Liver (tissue), 3 donors: ENCODE measurements around the gene SSRP1.
"Not testable (repeated sequence)": the region's sequence is repeated elsewhere in the genome, so short reads cannot be mapped to it uniquely, and the experiment has no call there.

ENCODE experiments used
- ATF3 ChIP-seq: IDR thresholded peaks from 2 replicates; pipeline ENCODE4 v1.6.1; 2016; ENCODE audit warnings: antibody characterized with exemption
- CTCF ChIP-seq: fragments of 150-350 bp; IDR thresholded peaks from 2 replicates; pipeline ENCODE4 v1.5.1; 2017; ENCODE audit warnings: improper control_type of control experiment, low read depth, low read length; ENCODE audit not compliant: missing input control
- FOXA1 ChIP-seq: IDR thresholded peaks from 2 replicates; pipeline ENCODE4 v1.6.1; 2016; ENCODE audit warnings: antibody characterized with exemption
- GABPA ChIP-seq, 2 donors: IDR thresholded peaks in 1 of 2; conservative IDR thresholded peaks in 1 of 2; 2 replicates each; pipeline ENCODE4 v1.6.1; 2016; ENCODE audit warnings: antibody characterized with exemption in 2 of 2, mild to moderate bottlenecking in 1 of 2, moderate library complexity in 1 of 2
- MAX ChIP-seq: IDR thresholded peaks from 2 replicates; pipeline ENCODE4 v1.6.1; 2016; ENCODE audit warnings: antibody characterized with exemption
- RAD21 ChIP-seq, 2 donors: IDR thresholded peaks; 2 replicates each; pipeline ENCODE4 v1.6.1; 2016; ENCODE audit warnings: antibody characterized with exemption in 2 of 2, mild to moderate bottlenecking in 2 of 2
- YY1 ChIP-seq: IDR thresholded peaks from 2 replicates; pipeline ENCODE4 v1.6.1; 2016; ENCODE audit warnings: antibody characterized with exemption, mild to moderate bottlenecking
- TF ChIP-seq, protein P1 (sequence below): IDR thresholded peaks from 2 replicates; pipeline ENCODE4 v1.6.1; 2016; ENCODE audit warnings: antibody characterized with exemption, mild to moderate bottlenecking
- donor health status: healthy.
- donor health status: healthy.

DNA sequence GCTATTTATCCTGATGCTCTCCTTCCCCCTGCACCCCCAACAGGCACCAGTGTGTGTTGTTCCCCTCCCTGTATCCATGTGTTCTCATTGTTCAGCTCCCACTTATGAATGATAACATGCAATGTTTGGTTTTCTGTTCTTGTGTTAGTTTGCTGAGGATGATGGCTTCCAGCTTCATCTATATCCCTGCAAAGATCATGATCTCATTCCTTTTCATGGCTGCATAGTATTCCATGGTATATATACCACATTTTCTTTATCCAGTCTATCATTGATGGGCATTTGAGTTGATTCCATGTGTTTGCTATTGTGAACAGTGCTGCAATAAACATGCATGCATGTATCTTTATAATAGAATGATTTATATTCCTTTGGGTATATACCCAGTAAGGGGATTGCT lies 25.7 kb upstream of the SSRP1 start:
- not testable (repeated sequence) for TF ChIP-seq YY1; MAX; CTCF; ATF3; RAD21 (IDR thresholded peaks at IDR 0.05); GABPA (IDR thresholded peaks at IDR 0.05 in 1 of 2, conservative IDR thresholded peaks at IDR 0.05 in 1 of 2); FOXA1
- TF ChIP-seq, protein P1, sequence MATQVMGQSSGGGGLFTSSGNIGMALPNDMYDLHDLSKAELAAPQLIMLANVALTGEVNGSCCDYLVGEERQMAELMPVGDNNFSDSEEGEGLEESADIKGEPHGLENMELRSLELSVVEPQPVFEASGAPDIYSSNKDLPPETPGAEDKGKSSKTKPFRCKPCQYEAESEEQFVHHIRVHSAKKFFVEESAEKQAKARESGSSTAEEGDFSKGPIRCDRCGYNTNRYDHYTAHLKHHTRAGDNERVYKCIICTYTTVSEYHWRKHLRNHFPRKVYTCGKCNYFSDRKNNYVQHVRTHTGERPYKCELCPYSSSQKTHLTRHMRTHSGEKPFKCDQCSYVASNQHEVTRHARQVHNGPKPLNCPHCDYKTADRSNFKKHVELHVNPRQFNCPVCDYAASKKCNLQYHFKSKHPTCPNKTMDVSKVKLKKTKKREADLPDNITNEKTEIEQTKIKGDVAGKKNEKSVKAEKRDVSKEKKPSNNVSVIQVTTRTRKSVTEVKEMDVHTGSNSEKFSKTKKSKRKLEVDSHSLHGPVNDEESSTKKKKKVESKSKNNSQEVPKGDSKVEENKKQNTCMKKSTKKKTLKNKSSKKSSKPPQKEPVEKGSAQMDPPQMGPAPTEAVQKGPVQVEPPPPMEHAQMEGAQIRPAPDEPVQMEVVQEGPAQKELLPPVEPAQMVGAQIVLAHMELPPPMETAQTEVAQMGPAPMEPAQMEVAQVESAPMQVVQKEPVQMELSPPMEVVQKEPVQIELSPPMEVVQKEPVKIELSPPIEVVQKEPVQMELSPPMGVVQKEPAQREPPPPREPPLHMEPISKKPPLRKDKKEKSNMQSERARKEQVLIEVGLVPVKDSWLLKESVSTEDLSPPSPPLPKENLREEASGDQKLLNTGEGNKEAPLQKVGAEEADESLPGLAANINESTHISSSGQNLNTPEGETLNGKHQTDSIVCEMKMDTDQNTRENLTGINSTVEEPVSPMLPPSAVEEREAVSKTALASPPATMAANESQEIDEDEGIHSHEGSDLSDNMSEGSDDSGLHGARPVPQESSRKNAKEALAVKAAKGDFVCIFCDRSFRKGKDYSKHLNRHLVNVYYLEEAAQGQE: not testable (repeated sequence)
